ENCODE measurements around the gene CPLX3.

DNA sequence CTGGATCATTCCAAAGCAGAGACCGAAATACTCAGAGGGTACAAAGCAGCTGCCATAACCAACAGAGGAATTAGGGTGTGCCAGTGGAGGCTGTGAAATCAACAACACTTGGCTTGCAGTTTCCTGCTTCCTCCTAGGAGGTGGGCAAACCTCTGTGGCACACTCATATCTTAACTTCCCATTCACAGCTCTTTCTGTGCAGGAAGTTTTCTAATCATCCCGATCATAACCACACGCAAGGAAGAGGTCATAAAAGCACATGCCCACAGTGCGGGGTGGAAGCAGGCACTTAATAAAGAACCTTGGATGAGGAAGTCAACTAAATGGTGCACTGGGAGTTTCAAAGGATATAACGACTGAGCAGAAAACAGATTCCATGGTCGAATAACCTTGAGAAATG is 41.6 kb downstream of the CPLX3 start:
- TF ChIP-seq POLR2A (IDR thresholded peaks at IDR 0.05): no peak
- TF ChIP-seq, protein P1, sequence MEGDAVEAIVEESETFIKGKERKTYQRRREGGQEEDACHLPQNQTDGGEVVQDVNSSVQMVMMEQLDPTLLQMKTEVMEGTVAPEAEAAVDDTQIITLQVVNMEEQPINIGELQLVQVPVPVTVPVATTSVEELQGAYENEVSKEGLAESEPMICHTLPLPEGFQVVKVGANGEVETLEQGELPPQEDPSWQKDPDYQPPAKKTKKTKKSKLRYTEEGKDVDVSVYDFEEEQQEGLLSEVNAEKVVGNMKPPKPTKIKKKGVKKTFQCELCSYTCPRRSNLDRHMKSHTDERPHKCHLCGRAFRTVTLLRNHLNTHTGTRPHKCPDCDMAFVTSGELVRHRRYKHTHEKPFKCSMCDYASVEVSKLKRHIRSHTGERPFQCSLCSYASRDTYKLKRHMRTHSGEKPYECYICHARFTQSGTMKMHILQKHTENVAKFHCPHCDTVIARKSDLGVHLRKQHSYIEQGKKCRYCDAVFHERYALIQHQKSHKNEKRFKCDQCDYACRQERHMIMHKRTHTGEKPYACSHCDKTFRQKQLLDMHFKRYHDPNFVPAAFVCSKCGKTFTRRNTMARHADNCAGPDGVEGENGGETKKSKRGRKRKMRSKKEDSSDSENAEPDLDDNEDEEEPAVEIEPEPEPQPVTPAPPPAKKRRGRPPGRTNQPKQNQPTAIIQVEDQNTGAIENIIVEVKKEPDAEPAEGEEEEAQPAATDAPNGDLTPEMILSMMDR (IDR thresholded peaks at IDR 0.05): no peak
